ENCODE results near the gene ZNF862.

ZNF862 gene

DNA sequence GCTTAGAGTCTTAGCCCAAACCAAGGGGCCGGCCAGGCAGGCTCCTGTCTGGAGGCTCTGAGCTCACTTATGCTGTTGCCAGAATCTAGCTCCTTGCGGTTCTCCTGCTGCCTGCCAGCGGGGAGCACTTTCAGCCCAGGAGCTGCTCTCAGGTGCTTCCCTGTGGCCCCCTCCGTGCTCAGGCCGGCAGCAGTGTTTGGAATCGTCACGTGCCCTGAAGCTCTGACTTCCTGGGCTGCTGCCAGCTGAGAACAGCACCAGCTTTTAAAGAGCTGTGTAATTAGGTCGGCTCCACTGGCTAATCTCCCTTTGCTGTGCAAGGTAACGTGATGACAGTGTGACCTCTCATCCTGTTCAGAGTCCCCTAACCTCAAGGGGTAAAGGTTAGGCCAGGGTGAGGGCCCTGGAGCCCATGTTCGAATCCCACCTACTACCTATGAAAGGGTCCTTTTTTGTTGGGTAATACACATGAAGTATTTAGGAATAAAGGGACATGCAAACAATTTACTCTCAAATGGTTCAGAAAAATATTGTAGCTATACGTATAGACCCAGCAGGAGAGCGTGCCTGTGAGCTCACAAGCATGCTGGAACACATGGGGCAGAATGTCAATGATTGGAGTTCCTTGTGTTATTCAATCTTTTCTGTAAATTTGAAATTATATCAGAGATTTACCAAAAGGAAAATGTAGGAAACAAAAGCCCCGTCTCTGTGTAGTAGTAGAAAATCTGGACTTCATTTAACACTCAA is 16.6 kb downstream of the ZNF862 start:
- H3K4me3 ChIP-seq (ENCODE audit: low read depth, low read length) = no peak overlapping the region
- TF ChIP-seq CTCF (IDR thresholded peaks at IDR 0.05; ENCODE audit: borderline replicate concordance, insufficient read depth, low read depth, low read length) = no peak

GRCh38 chr7:149855361-149856305 is 17.5 kb downstream of the ZNF862 start:
- no peak for TF ChIP-seq CTCF (IDR thresholded peaks at IDR 0.05; ENCODE audit: borderline replicate concordance, insufficient read depth, low read depth, low read length)
- H3K4me3 ChIP-seq (ENCODE audit: low read depth, low read length) = no peak overlapping the region

DNA sequence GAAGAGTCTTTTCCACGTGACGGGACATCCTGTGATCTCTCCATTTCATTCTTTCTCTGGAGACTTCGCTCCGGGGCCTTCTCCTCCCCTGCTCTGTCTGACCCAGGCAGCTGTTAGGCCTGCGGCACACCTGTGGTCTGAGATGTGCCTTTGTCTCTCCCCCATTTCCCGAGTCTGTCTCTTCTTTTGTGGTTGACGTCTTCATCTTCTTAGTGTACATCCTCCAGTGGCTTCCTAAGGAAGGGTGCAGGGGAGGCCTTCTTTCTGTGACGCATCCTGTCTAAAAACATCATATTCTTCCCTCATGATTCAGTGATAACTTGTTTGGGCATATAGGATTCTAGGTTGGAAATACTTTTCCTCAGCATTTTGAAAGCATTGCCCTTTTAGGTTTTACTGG is 18.4 kb downstream of the ZNF862 start:
- TF ChIP-seq CTCF (IDR thresholded peaks at IDR 0.05; ENCODE audit: borderline replicate concordance, insufficient read depth, low read depth, low read length) = no peak
- H3K4me3 ChIP-seq (ENCODE audit: low read depth, low read length) = no peak overlapping the region

GRCh38 chr7:149859369-149859768 is 21.2 kb downstream of the ZNF862 start:
- no peak for TF ChIP-seq CTCF (IDR thresholded peaks at IDR 0.05; ENCODE audit: borderline replicate concordance, insufficient read depth, low read depth, low read length)
- H3K4me3 ChIP-seq (ENCODE audit: low read depth, low read length) = no peak overlapping the region

- no peak overlapping the region for H3K4me3 ChIP-seq (ENCODE audit: low read depth, low read length)
- TF ChIP-seq CTCF (IDR thresholded peaks at IDR 0.05; ENCODE audit: borderline replicate concordance, insufficient read depth, low read depth, low read length) = no peak
Observed at GRCh38 chr7:149859876-149860275, 21.7 kb downstream of the ZNF862 start.

DNA sequence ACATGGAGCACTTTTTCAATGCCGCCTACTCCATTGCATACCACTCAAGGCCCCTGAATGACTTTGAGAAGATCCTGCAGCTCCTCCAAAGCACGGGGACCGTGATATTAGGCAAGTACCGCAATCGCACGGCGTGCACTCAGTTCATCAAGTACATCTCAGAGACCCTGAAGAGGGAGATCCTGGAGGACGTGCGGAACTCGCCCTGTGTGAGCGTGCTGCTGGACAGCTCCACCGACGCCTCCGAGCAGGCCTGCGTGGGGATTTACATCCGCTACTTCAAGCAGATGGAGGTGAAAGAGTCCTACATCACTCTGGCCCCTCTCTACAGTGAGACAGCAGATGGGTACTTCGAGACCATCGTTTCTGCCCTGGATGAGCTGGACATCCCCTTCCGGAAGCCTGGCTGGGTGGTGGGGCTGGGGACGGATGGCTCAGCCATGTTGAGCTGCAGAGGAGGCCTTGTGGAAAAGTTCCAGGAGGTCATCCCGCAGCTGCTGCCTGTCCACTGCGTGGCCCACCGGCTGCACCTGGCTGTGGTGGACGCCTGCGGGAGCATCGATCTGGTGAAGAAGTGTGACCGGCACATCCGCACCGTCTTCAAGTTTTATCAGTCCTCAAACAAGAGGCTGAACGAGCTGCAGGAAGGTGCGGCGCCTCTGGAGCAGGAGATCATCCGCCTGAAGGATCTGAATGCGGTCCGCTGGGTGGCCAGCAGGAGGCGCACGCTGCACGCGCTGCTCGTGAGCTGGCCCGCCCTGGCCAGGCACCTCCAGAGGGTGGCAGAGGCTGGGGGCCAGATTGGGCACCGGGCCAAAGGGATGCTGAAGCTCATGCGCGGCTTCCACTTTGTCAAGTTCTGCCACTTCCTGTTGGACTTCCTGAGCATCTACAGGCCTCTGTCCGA is 22.9 kb downstream of the ZNF862 start:
- no peak overlapping the region for H3K4me3 ChIP-seq (ENCODE audit: low read depth, low read length)
- TF ChIP-seq CTCF (IDR thresholded peaks at IDR 0.05; ENCODE audit: borderline replicate concordance, insufficient read depth, low read depth, low read length) = peak; percentile 32; the same call in 1 of the 2 replicates

Data from GM12875 (cell line).